Superior temporal gyrus (tissue), 1 donor: ENCODE data around the gene TULP4.

Source experiments
- DNase-seq: peaks from one replicate; pipeline ENCODE4 v3.0.0-alpha.2; 2016; ENCODE audit errors: extremely low spot score

The TULP4 gene

DNA sequence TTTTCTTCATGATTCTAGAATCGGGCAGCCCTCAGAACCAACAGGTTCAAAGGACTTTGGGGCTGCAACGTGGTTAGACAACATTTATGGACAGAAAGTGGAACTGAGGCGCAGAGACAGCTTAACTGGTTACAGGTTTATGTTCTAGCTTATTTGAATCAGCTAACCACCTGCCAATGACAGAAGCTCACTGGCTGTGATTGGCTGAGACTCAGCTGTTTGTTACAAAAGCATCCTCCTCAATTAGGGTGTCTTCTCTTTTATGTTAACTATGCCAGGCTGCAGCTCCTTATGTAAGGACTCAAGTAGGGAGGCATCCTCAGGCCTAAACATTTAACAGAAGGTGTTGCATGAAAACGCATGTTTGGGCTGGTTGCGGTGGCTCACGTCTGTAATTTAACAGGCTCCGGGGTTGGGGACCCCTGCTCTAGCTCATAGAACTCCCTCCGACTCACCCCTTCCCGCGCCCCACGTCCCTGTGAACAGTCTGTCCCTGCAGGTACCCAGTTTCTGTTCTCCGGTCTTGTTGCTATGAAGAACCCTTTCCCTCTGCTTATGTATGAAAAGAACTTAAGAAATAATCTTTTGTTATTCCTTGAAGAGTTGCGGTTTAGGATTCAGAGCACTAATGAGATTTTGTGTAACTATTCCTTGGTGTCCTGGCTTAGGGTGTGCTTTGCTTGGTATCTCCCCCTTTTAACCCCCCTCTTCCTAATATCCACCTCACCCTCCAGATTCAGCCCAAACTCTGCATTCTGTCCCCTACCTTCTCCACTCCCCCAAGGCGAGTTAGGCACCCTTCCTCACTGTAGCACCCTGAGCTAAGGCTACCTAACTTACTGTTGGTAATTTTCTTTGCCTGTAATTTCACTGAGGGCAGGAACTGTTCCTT, 246.4 kb downstream of the TULP4 start:
- DNase-seq, result peak; percentile 29

DNA sequence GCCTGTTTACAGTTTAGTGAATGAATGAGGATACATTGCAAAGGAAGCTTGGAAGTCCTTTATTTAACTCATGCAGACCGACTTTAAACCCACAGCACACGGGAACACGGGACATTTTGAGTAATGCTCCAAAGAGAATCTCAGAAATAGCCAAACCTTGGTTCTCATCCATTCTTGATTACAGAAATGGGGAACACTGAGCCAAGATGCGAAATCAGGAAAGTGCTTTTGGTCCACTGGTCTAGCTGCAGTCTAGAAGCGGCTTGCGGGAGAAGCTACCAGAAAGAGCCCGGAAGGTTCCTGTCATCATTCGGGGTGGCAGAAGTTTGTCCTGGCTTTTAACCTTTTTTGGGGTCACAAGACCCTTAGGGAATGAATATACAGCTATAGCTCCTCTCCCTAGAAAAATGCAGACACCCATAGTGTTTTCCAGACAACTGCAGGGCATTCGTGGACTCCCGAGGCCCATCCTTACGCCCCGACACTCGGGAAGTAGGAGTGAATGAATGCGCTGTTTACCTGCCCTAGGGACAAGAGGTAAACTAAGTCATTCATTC, 247.2 kb downstream of the TULP4 start:
- DNase-seq, result peak; percentile 20

DNA sequence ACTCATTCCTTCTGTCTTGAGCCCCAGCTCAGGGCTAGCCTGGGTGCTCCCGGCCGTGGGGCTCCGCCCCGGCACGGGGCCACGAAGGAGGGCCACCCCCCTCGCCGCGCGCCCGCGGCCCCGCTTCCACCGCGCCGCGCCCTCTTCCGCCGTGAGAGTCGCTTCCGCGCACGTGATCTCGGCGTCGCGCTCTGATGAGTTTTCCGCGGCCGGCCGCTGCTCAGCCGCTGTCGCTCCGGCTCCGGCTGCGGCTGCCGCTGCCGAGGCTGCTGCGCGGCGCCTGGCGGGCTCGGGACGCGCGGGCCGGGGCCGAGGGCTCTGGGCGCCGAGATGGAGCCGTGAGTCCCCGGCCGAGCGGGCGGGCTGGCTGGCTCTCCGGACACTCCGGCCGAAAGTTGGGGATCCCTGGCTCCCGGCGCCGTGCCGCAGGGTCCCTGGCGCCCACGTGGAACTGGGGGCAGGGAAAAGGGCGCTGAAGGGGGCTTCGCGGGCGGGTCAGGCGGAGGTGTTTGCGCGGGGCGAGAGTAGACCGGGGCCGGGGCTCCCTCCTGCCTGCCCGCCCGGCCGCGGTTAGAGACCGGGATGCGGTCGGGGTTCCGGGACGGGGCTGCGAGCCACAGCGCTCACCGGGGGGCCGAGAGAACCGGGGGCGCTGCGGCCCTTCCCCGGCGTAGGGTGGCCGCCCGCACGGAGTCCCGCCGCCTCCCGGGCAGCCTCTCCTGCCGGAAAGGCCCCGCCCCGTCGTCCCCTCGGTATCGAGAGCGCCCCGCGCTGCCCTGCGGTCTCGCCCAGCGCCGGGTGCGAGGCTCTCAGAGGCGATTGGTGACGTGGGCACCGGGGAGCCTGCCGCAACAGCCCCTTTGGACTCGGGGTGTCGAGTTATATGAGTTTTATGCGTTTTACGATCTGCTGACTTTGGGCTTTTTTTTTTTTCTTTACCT, 247.9 kb downstream of the TULP4 start, which contains the start of gene TMEM181:
TSS of gene TMEM181 (plus strand) at position 197 of the 941 bp plus-strand sequence. CDS start at position 331, 134 bp downstream.
- DNase-seq, result peak; percentile 86

DNA sequence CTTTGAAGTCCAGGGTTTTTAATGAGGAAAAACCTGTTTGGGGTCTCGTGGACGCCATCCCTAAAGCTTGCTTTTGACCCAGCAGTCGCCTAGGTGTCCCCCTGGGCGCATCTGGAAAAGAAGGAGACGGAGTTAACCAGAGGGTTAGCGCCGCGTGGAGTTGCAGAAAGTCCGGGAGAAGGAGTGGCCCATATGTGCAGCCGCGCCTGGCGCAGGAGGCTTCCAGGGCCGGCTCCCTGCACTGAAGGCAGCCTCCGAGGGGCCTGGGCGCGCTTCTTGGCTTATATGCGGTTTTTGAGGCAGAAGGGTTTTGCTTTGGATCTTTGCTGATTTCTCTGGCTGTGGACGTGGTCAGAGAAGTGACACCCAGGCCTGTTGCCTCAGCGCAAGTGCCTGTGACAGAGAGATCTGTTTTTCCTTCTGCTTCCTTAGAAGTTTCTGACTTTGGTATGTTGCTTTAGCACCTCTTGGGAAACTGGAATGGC, 248.6 kb downstream of the TULP4 start:
- no peak for DNase-seq
